GM21723 (cell line): ENCODE data around the gene KDR.

Experiments
- ATAC-seq: cut with Tn5 transposase; IDR thresholded peaks from one replicate; pipeline ENCODE4 v1.9.1; 2021; ENCODE audit warnings: mild to moderate bottlenecking, moderate library complexity; ENCODE audit not compliant: unreplicated experiment

KDR gene

GRCh38 chr4:55124322-55125076 lies 896 bp downstream of the KDR start:
- ATAC-seq: no peak

DNA sequence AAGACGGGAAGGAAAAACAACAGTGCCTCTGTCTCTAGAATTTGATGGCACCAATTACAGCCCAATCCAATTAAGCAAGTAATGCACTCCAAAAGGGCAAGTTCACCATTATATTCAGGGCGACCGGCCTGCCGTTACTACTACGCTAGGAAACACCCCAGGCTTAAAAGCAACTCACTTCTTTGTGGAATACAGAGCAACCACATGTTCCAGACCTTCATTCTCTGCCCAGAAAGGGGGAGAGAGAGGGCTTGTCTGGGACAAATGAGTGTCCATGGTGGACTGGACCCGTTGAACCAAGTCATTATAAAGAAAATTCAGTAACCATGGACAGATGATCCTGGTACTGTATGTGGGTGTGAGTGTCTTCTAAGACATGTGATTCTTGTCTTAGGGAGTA lies 1.6 kb downstream of the KDR start:
- ATAC-seq: no peak

- ATAC-seq: no peak
Observed at GRCh38 chr4:55122235-55122634, 3.2 kb downstream of the KDR start.

GRCh38 chr4:55121246-55121645 lies 4.1 kb downstream of the KDR start:
- ATAC-seq: no peak

- ATAC-seq: no peak
Observed at GRCh38 chr4:55118397-55118796, 7.0 kb downstream of the KDR start.

GRCh38 chr4:55117511-55117910 lies 7.9 kb downstream of the KDR start:
- no peak for ATAC-seq

DNA sequence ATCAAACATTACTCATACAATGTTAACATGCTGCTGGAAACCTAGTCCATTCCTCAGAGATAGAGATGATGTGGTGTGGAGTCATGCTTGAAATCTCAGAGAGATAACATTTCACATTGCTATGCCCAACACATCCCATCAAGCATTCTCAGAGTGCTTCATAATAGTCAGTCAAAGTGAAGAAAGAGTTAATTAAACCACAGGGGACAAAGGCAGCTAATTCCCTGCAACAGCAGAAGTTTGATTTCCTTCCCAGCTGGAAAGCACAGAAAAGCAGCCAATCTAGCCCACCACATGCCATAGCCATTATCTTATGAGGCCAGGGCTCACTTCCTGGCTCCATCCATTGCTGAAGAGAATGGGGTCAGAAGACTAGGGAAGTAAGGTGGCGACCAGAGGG lies 8.9 kb downstream of the KDR start:
- no peak for ATAC-seq

DNA sequence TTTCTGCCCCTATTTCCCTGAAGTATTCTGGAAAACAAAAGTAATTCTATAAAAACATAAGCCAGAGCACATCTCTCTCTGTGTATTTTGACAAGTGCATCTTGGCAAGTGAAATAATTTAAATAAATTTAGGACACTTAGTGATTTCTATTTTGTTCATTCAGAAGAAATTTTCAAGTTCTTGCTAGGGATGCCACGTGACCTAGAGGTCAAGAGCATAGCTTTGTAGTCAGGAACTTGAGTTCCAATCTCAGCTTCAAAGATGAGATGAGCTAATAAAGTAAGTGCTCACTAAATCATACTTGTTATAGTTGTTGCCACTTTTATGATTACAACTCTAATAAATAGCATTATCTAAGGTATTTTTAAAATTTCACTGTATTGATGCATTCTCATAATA lies 13.8 kb downstream of the KDR start:
- no peak for ATAC-seq

GRCh38 chr4:55110131-55110530 lies 15.3 kb downstream of the KDR start:
- ATAC-seq: no peak

DNA sequence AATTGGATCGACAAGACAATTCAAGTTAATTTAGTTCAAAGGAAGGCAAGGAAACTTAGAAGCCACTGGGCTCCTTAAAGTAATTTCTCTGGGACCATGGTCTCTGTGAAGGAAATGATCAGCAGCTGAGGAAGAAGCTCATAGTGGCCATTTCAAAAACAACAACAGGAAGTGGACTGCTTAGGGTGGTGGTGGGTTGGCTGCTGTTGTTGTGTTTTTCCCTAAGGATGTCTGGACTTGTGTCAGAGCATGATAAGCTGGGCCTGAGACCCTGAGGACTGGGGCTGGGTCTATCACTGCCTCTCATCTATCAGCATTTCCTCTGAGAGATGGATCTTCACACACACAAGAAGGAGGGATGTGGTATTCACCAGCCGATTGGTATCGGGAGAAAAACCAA lies 18.3 kb downstream of the KDR start:
- ATAC-seq: no peak

DNA sequence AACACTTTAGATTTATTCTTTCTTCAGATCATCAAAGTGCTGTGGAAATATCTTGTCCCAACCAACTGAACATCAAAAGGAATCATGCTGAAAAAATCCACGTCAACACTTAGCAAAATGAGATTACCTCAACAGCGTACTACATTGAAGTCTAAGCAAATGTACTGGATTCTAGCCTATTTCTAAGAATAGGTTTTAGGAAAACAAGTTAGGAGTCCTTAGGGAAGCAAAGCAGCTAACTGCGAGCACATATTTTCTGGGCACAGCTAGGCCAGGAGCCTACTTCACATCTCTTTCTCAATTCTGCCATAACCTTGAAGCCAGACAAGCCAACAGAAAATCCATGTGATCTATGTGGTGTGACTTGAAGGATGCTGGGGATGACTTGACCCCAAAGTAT lies 22.2 kb downstream of the KDR start:
- ATAC-seq: no peak

- no peak for ATAC-seq
Observed at GRCh38 chr4:55099816-55100215, 25.6 kb downstream of the KDR start.

GRCh38 chr4:55098456-55099204 lies 26.8 kb downstream of the KDR start:
- ATAC-seq: no peak

DNA sequence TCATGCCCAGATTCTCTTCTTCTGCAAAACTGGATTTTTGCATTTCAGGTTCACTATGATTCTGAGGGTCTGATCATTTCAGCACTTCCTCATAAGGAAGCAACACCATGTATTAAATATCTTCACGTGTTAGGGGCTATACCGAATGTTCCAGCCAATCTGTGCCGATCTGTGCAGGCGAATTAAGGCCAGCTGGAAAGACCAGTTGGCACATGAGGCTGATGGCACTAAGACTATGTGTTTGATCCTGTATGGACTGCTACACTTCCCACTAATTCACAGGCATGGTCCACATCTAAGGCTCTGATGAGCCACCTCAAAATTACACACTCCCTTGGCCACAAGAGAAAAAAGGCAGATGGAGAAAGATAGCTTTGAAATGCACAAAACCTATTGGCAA lies 28.8 kb downstream of the KDR start:
- ATAC-seq: no peak

- no peak for ATAC-seq
Observed at GRCh38 chr4:55096045-55096444, 29.4 kb downstream of the KDR start.

GRCh38 chr4:55092504-55092903 lies 32.9 kb downstream of the KDR start:
- ATAC-seq: no peak

- no peak for ATAC-seq
Observed at GRCh38 chr4:55089916-55090315, 35.5 kb downstream of the KDR start.

DNA sequence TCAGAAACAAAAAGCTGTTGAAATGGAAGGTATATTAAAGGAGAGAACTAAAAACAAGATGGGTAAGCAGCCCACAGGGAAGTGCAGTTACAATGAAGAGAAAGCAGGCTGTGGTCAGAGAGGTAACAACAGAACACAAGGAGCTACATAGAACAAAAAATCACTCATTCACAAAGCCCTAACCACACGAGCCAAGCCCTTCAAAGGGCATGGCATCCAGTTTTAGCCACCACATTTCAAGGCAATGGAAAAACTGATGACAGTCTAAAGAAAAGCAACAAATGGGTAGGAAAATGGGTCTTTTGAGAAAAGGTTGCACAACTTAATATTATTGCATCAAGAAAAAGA lies 37.5 kb downstream of the KDR start:
- no peak for ATAC-seq

DNA sequence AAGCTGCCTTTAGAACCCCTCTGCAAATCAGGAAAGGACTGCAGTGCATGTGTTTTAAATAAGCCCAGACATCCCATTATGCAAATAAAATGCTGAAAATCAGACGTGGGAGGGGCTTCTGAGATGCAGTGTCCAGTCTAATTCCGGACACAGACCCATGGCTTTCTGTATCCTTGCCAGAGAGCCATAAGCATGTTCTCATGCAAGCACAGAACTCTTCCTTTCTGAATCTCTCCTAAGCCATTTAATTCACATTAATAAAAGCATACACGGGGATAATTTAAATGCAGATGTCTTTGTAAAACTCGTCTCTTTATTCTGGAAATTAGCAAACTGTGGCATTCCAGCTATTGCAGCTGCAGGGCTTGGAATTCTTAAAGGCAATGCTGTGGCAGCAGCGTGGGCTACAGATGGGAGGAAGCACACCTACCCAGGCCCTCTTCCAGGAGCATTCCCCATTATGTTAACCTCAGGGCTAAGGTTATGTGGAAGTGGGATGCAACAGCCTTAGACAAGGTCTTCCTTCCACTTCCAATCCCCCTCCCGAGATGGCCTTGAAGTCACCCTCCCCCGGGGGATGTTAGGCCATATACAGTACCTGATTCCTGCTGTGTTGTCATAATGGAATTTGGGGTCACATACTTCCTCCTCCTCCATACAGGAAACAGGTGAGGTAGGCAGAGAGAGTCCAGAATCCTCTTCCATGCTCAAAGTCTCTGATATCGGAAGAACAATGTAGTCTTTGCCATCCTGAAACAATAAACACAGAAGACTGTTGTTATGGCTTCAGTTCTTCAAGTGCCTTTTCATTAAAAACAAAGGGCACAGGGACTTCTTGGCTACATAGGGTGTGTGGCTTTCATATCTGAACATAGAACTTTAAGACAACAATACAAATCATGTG lies 38.1 kb downstream of the KDR start:
- no peak for ATAC-seq

DNA sequence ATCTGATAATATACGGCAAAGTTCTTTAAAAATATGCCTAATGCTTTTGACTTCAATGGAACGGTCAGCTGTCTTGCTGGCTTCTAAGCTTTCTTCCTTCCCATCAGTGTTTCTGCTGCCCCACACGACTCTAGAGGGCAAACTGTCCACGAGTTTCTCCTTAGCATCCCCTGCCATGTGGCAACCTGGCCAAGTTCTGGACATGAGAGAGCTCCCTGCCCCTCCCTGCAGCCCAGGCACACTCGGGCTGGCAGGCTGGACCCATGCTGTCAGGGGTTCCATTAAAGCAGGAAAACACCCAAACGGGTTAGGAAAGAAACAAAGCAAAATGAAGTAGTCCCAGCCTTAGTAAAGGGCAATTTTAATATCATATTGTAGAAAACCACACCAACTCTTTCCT lies 38.8 kb downstream of the KDR start:
- ATAC-seq: no peak

- no peak for ATAC-seq
Observed at GRCh38 chr4:55083735-55084134, 41.7 kb downstream of the KDR start.

DNA sequence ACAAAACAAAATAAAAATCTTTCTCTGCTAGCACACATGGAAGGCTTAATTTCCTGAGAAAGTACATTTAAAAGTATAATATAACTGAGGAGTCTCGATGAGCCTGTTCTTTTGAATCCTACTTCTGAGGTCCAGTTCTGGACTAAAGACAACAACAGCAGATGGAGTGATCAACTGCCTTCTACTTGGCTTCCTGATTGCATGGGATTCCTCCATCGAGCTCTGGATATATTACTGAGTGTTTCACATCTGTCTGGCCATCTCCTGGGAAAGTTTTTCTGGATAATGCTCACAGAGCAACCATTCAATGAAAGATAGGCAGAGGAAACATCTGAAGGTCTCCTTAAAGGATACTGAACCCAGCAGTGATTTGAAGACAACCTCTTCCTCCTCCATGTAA lies 42.6 kb downstream of the KDR start:
- no peak for ATAC-seq
